ENCODE measurements around the gene TLN1.

TLN1 gene

DNA sequence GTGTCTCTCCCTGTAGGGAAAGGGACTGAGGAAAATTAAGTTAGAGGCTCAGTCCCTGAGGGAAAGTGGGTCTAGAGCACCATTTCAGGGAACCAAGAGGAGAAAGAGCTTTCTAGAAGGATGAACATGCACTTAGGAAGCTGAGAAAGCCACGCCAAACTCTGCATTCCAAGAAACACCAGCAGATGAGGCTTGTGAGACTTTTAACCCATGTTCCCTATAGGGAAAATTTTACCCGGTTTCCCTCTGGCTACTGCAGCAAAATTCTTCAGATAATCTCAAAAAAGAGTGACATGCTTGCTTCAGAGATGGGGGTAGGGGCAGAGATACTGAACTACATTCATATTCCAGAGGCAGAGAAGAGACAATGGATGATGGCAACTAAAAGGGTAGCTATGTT lies 8.6 kb downstream of the TLN1 start:
- no peaks in the 10 kb centered on the region for H3K27me3 ChIP-seq (replicated peaks; ENCODE audit: control insufficient read depth, insufficient read depth, low read length)
- H3K4me3 ChIP-seq (replicated peaks; ENCODE audit: low read depth, low read length): no peak overlapping the region
- TF ChIP-seq, protein P1, sequence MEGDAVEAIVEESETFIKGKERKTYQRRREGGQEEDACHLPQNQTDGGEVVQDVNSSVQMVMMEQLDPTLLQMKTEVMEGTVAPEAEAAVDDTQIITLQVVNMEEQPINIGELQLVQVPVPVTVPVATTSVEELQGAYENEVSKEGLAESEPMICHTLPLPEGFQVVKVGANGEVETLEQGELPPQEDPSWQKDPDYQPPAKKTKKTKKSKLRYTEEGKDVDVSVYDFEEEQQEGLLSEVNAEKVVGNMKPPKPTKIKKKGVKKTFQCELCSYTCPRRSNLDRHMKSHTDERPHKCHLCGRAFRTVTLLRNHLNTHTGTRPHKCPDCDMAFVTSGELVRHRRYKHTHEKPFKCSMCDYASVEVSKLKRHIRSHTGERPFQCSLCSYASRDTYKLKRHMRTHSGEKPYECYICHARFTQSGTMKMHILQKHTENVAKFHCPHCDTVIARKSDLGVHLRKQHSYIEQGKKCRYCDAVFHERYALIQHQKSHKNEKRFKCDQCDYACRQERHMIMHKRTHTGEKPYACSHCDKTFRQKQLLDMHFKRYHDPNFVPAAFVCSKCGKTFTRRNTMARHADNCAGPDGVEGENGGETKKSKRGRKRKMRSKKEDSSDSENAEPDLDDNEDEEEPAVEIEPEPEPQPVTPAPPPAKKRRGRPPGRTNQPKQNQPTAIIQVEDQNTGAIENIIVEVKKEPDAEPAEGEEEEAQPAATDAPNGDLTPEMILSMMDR (IDR thresholded peaks at IDR 0.05; ENCODE audit: insufficient read depth, low read length, poor library complexity, severe bottlenecking): no peak
- no peak for DNase-seq (ENCODE audit: extremely low read depth, insufficient read length)
- peaks cover 61% of the 10 kb centered on the region for H3K36me3 ChIP-seq (ENCODE audit: control insufficient read depth, insufficient read depth, low read length)

GRCh38 chr9:35719546-35719945 lies 12.4 kb downstream of the TLN1 start:
- TF ChIP-seq, protein P1 (IDR thresholded peaks at IDR 0.05; ENCODE audit: insufficient read depth, low read length, poor library complexity, severe bottlenecking): no peak
- Histone ChIP-seq H3K36me3 (ENCODE audit: control insufficient read depth, insufficient read depth, low read length) (peaks cover 76% of the 10 kb centered on the region), H3K27me3 (replicated peaks; ENCODE audit: control insufficient read depth, insufficient read depth, low read length) (no peaks in the 10 kb centered on the region), H3K4me3 (replicated peaks; ENCODE audit: low read depth, low read length) (no peak overlapping the region)
- DNase-seq (ENCODE audit: extremely low read depth, insufficient read length): no peak

DNA sequence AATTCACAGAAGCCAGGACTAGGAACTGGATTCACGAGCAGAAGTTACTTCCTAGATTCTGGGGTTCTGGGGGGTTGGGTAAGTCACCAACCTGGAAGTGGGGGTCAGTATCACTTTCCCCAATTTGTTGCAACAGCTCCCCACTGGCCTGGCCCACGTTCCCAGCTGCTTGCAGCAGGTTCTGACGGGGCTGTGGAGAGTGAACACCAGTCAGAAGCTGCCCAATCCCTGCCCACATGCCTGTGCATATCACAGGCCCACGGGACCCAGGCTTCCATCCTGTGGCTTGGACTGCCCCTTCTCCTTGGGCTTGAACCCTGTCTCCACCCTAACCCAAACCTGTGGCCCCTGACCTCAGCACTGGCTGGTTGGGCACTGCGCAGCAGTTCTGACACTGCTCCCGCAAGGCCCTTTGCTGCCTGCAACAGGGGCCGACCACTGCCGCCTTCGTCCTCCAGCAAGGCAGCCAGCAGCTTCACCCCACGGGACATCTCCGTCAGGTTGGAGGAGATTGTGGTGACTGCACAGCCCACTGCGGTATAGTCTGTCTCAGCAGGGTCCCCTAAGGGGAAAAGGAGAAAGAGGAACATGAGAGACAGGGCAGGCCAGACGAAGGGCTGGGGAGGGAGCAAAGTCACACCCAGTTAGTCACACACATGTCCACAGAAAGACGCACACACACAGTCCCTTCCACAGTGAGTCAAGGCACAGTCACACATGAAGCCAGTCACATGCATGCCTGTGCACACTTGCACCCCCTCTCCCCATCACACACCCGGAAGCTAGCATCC lies 13.1 kb downstream of the TLN1 start:
- DNase-seq (ENCODE audit: extremely low read depth, insufficient read length): no peak
- peaks cover 79% of the 10 kb centered on the region for H3K36me3 ChIP-seq (ENCODE audit: control insufficient read depth, insufficient read depth, low read length)
- TF ChIP-seq, protein P1 (IDR thresholded peaks at IDR 0.05; ENCODE audit: insufficient read depth, low read length, poor library complexity, severe bottlenecking): no peak
- H3K27me3 ChIP-seq (replicated peaks; ENCODE audit: control insufficient read depth, insufficient read depth, low read length): no peaks in the 10 kb centered on the region
- no peak overlapping the region for H3K4me3 ChIP-seq (replicated peaks; ENCODE audit: low read depth, low read length)

DNA sequence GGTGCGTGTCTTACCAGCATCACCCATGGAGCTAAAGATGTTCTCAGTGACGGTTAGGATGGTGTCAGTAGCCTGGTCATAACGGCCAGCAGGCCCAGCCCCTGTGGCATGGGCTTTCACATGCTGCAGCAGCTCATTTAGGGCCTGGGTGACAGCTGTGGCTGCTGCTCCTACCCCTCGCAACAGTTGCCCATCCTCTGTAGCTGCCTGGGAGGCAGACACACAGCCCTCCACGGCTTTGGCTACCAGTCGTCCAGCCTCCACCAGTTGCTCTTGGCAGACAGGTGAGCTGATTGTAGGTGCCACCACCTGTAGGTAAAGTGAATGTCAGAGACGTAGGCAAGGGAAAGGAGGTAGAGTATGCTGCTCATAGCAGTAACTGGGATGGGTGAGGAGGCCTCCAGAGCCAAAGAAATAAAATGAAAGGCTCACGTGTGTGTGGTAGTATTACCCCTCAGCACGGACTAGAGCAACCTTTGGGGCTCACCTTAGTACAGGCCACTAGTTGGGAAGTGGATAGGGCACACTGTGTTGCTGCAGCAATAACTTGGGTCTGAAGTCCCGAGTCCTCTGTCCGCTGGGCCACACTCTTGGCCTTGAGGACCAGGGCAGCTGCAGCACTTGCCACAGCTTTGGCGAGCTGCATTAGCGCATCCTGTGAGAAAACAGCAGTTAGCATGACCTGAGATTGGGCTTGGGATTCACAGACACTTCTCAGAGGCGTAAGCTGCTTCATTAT lies 14.7 kb downstream of the TLN1 start:
- peaks cover 80% of the 10 kb centered on the region for H3K36me3 ChIP-seq (ENCODE audit: control insufficient read depth, insufficient read depth, low read length)
- no peaks in the 10 kb centered on the region for H3K27me3 ChIP-seq (replicated peaks; ENCODE audit: control insufficient read depth, insufficient read depth, low read length)
- no peak for DNase-seq (ENCODE audit: extremely low read depth, insufficient read length)
- H3K4me3 ChIP-seq (replicated peaks; ENCODE audit: low read depth, low read length): no peak overlapping the region
- TF ChIP-seq, protein P1 (IDR thresholded peaks at IDR 0.05; ENCODE audit: insufficient read depth, low read length, poor library complexity, severe bottlenecking): no peak

DNA sequence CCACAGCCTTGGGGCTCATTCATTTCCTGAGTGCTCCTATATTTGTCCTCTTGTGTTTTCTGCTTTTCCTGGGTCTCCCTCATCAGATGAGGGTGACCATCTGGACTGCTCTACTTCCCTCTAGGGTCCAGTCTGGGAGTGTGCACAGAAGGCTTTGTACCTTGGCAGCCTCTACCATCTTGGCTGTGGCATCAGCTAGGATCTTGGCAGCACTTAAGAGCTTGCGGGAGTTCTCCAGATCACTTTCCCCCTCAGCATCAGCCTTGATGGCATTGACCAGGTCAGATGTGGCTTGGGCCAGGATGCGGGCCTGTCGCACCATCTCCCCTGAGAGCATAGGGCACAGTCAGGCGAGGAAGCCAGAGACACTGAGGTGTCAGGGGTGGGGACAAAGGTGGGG lies 15.8 kb downstream of the TLN1 start:
- Histone ChIP-seq H3K27me3 (replicated peaks; ENCODE audit: control insufficient read depth, insufficient read depth, low read length) (no peaks in the 10 kb centered on the region), H3K4me3 (replicated peaks; ENCODE audit: low read depth, low read length) (no peak overlapping the region), H3K36me3 (ENCODE audit: control insufficient read depth, insufficient read depth, low read length) (peaks cover 76% of the 10 kb centered on the region)
- DNase-seq (ENCODE audit: extremely low read depth, insufficient read length): no peak
- TF ChIP-seq, protein P1 (IDR thresholded peaks at IDR 0.05; ENCODE audit: insufficient read depth, low read length, poor library complexity, severe bottlenecking): no peak
